Umbilical cord (tissue), 2 donors: Measurements from ENCODE around the gene QRICH1. TPM values are rescaled to one million over a fixed set of nuclear protein-coding genes. Genes with fewer than 3 reads are reported as not detected.

ENCODE experiments used
- DNase-seq: peaks from one replicate; pipeline ENCODE4 v3.0.0-alpha.2; 2015; ENCODE audit warnings: low spot score
- total RNA-seq: library from RNA; depleted of rRNA; stranded (reverse); fragments of >200 nt; gene quantifications from one replicate; pipeline ENCODE4 v1.2.3, GENCODE V29; 2014; ENCODE audit warnings: low replicate concordance; ENCODE audit not compliant: insufficient read depth

Gene QRICH1
- total RNA-seq, 1 donor from 2014 or later, result 49.4 TPM

GRCh38 chr3:49120096-49120437 lies 26.2 kb upstream of the QRICH1 start:
- no peak for DNase-seq

DNA sequence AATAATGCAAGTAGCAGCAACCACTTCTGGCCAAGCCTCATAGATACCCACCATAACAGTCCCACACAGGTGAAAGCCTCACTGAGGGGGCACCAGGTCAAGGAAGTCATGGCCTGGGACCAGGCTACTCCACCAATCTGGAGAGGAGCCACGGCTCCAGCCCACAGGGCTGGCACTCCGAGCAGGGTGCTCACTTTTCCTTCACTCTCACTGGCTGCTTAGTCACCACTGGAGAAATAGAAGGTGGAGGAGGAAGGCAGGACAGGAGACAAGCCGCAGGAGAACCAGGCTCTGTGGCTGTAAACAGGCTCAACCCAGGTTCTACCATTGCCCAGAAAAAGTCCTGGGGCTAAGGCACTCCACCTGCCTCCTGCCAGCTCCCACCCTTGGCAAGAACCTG lies 25.6 kb upstream of the QRICH1 start:
- DNase-seq, result no peak

DNA sequence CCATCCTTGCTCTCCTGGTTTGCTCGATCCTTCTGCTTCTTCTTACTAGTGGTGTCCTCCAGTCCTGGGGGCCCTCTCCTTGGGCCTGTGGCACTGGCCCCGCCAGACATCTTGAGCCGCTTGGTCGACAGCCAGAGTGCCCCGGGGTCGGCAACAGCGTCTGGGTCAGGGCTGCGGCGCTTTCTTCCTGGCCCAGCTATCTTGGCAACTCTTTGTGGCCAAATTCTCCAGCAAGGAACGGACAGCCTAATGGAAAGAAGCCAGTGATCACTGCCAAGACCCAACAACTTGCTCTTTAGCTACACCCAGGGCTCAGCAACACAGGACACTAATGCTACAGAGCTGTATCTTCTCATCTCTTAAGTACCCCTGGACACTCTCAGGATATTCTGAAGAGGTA lies 25.2 kb upstream of the QRICH1 start:
- no peak for DNase-seq

DNA sequence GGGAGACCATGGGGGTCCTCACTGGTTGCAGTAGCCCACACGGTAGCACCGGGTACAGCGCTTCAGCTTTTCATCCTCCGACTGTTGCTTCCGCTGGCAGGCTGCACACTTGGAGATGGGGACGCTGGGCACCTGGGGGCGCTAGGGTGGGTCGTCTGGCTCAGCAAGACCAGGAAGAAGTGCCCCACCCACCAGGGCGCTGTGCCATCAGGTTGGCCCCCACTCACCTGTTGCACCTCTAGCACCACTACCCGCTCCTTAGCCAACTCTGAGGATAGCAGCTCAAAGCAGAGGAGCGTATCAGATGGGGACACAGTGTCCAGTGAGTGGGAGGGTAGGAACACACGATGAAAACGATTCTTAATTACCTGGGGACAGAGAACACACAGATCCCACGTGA lies 18.4 kb upstream of the QRICH1 start:
- DNase-seq, result no peak

GRCh38 chr3:49111347-49111746 lies 17.5 kb upstream of the QRICH1 start:
- no peak for DNase-seq

GRCh38 chr3:49110780-49111179 lies 16.9 kb upstream of the QRICH1 start:
- no peak for DNase-seq

DNA sequence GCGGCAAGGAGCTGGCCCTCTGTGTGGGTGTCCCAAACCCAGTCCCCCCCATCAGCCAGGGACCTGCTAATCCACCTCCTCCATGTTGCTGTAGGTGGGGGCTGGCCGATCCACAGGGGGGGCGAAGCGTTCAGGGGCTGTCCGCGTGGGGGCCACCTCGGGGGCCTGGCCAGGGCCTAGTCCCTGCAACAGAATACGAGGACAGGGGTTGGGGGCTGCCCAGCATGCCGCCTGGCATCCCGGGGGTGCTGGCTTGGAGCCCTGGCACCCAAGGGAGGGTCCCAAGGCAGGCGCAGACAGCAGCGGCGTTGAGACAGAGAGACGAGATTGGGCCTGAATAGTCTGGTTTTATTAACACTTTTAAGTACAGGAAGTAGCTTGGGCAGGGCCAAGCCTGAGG lies 14.5 kb upstream of the QRICH1 start:
- no peak for DNase-seq

- peak; percentile 98 for DNase-seq
Measured at GRCh38 chr3:49104427-49105291, 10.8 kb upstream of the QRICH1 start, which contains the start of gene QARS1. Gene QARS1, minus strand, starts transcription at chr3:49104757. Its CDS starts 24 bp downstream, at chr3:49104733.

GRCh38 chr3:49104052-49104426 lies 10.2 kb upstream of the QRICH1 start:
- DNase-seq, result no peak

GRCh38 chr3:49100046-49100615 lies 6.3 kb upstream of the QRICH1 start:
- no peak for DNase-seq

DNA sequence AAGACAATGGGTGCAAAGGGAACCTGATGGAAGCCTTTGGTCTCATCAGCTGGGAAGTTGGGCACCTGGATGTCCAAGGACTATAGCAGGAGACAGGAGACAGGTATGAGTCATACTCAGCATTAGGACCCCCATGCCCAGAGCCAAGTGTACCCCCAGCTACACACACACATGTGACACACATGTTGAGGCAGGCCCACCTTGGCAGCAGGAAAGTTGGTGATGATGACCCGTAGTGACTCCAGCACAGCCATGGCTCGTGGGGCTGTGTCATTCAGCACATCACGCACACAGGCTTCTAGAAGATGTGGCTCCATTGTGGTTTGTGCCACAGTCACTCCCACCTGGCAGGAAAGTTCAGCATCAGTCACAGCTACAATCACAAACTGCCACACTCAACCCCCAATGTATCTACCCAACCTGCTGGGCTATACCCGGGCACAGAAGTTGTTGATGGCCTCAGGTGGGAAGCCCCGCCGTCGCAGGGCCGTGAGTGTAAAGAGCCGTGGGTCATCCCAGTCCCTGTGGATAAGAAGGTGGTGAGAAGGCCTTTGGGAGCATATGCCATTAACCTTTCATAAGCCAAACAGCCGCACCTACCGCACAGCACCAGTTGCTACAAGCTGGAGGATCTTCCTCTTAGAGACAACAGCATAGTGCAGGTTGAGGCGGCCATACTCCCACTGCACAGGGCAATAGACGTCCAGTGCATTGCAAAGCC lies 5.2 kb upstream of the QRICH1 start:
- no peak for DNase-seq

GRCh38 chr3:49098429-49098828 lies 4.6 kb upstream of the QRICH1 start:
- DNase-seq, result peak; percentile 25

DNA sequence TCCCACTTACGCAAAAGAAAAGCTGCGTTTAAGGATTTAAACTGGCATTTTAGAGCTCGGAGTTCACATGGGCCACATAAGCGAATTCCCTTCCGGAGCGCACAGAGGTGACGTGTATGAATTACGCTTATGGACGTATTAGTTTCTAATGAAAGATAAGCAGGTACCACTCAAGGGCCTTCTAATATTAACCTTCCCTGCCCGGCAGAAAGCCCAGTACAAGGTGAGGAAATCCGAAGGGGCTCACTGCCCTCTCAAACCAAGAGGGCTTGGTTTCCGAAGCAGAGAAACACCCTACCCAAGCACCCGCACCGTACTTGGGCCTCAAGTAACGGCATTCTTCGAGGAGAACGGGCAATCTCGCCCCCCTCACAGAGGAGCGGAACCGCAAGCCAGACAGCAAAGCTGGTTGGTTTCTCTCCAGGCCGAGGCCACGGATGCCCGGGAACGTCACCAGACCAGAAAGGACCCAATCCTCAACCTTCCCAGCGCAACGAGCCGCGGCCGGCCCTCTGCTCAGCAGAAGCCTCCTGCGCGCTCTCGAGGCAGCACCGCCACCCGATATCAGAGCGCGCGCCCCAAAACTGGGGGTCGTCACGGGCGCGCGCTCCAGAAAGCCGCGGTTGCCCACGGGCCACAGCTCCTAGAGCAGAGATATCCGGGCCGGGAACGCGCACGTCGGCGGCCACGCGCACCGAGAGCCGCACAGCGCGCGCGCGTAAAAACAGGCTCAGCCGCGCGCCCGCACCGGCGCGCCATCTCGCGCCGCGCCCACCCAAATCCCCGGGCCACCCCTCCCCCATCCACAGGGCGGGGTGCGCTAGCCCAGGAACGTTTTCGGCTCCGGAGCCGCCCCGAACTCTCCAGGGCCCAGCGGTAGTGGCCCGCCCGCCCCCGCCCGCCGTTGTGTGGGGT lies 676 bp downstream of the QRICH1 start:
- peak; percentile 74 for DNase-seq

GRCh38 chr3:49081429-49081828 lies 12.4 kb downstream of the QRICH1 start:
- no peak for DNase-seq

DNA sequence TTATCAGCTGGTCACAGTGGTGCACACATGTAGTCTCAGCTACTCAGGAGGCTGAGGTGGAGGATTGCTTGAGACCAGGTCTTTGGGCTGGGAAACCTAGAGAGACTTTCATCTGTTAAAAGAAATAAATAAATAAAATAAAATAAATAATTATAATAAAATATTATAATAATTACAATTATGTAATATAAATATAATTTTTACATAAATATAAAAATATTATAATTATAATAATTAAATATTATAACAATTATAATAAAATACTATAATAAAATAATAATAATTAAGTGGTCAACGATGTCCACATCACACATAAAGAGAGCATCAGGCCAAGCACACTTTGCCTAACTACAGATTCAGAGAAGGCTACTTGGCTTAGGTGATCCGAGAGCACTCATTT lies 14.6 kb downstream of the QRICH1 start:
- DNase-seq, result no peak

DNA sequence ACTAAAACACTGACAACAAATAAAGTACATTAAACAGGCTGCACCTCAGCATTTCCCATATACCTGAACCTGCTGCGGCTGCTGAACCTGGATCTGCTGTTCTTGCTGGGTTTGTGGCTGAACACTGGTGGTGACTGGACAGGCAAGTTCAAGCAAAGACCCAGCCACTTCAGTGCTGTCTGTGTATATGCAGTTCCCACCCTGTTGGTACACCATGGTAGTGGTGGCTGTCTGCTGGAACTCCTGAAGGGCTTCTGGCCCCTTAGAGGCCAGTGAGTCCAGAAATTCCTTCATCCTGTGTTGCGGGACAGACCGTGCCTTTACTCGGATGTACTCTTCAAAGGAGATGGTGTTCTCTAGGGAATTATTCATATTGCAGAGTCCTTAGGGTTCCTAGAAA lies 17.2 kb downstream of the QRICH1 start:
- no peak for DNase-seq

DNA sequence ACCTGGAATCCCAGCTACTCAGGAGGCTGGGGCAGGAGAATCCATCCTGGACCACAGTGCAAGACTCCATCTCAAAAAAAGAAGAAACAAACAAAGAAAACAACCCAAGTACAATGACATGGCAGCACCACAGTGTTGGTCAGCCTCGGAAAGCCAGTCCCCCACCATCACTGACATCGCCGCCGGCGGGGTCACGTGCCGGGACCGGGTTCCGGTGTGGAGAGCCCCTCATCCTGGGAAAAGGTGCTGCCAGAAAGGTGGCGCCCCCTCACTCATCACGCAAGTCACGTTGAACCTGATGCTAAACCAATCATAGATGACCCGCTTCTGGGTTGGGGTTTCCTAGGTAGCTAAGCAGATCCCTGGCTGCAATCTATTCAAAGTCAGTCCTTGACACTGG lies 17.8 kb downstream of the QRICH1 start:
- DNase-seq, result no peak

DNA sequence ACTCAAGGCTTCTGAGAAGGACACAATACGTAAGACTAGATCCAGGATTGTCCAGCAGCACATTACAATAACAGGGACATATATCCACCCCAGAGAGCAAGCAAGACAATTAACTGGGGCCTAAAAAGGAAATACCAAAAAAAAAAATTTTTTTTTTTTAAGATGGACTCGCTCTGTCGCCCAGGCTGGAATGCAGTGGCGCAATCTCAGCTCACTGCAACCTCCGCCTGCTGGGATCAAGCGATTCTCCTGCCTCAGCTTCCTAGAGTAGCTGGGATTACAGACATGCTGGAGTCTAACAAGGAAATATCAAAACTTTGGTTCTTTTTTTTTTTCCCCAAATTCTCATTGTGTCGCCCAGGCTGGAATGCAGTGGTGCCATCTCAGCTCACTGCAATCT lies 35.9 kb downstream of the QRICH1 start:
- peak; percentile 13 for DNase-seq

DNA sequence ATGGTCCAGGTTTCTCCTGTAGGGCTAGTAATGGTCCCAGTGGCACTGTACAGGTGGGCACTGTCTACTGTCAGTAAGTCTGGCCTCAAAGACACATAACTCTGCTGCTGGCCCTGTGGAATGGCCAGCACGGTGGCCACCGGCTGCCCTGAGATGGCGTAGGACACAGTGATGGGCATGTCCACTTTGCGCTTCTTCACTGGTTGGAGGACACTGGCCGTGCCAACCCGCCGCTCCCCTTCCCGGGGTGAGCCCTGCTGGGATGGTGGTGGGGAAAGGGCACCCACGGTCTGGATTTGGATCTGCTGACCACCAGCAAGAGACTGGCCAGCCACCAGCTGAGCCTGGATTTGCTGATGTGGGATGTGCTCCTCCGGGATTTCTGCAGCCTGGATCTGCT lies 36.6 kb downstream of the QRICH1 start:
- no peak for DNase-seq

DNA sequence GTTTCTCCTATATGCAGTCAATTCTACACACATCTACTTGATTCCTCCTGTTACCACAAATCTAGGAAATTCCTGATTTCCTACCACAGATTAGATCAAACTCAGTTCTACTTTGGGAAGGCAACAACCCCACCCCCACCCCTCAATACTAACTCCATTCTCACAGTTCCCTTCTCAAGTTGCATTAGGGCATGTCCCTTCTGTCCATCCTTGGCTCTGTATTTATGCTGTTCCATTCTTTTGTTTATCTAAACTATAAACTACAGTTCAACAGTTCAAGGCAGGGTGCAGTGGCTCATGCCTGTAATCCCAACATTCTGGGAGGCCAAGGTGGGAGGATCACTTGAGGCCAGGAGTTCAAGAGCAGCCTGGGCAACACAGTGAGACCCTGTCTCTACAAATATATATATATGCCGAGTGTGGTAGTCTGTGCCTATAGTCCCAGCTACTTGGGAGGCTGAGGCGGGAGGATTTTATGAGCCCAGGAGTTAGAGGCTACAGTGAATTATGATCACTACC lies 39.5 kb downstream of the QRICH1 start:
- DNase-seq, result no peak

DNA sequence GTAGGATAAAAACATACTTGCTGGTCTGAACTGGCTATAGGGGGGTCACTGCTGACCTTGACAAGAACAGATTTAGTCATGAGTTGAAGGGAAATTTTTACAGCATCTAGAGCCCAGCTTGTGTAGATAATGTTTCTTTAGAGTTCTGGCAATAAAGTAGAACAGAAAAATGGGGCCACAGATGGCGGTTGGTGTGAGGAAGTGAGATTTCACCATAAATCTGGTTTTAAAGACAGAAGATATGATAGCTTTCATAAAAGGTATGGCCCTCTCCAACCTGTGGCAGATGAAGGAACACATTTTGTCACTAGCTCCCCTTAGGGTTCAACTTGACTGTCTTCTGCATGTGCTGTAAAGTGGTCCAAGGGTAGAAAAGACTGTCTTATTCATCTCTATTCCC lies 40.3 kb downstream of the QRICH1 start:
- no peak for DNase-seq

DNA sequence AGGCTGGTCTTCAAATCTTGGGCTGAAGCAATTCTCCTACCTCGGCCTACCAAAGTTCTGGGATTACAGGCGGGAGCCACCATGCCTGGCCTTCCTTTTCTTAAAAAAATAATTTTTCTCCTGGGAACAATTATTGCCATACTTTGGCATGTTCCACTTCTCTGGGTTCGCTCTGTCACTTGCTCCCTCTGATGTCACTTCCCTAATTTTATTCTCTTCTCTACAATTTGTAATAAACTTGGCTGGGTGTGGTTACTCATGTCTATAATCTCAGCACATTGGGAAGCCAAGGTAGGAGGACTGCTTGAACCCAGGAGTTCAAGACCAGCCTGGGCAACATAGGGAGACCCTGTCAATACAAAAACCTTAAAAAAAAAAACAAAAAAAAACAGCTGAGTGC lies 58.6 kb downstream of the QRICH1 start:
- no peak for DNase-seq
